ENCODE results near the gene EML1. TPM values are rescaled to one million over a fixed set of nuclear protein-coding genes. Genes with fewer than 3 reads are reported as not detected.

The EML1 gene
- 39.1 to 50.1 TPM (median 43.4 TPM) in 5 replicates for total RNA-seq (2022; extraction: Qiagen RNA extraction; ENCODE audit: low read depth)

DNA sequence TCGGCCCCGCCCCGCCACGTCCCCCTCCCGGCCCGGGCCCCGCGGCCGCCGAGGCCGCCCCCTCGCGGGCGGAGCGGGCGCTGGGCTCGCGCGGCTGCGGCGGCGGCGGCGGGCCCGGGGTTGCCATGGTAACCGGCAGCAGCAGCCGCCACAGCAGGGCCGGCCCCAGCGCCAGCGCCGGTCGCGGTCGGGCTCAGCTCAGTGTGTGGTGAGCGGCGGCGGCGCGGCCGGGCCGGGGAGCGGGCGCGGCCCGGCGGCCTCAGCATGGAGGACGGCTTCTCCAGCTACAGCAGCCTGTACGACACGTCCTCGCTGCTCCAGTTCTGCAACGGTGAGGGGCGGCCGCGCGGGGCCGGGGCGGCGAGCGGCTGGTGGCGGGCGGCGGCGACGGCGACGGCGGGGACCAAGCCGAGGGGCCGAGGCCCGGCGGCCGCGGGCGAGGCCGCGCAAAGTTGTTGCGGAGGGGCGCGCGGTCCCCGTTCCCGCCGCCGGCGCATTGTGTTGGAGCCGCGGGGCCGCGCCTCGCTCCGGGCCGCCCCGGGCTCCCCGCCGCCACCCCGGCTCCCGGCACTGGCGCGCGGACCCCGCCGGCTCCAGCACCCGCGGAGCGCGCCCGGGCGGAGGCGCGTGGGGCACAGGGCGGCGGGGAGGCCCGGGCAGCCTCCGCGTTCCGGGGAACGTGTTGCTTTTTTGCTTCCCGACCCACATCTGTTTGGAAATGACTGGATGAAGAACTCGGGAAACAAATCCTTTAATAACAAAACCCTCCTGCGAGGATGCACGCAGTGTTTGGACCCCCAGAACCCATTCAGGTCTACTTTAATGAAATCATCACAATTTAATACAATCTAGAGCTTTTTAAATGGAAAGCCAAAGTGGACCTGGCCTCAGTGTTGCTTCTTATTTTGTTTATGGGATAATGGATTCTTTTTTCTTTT lies at the start of gene EML1:
EML1 (plus strand) TSS at position 201 of the 938 bp plus-strand sequence; CDS start at position 265, 64 bp downstream.

Other genes starting within 250 kb of the EML1 start
- gene CCDC85C, start 189.2 kb upstream of the EML1 start, total RNA-seq (2022; extraction: Qiagen RNA extraction; ENCODE audit: low read depth): 42.5 to 46.5 TPM (median 44.2 TPM) in 5 replicates
- gene HHIPL1, start 148.3 kb upstream of the EML1 start, total RNA-seq (2022; extraction: Qiagen RNA extraction; ENCODE audit: low read depth): 0.11 to 0.28 TPM (median 0.17 TPM) in 5 replicates
- 0.10 to 0.38 TPM (median 0.15 TPM) in 5 replicates for gene CYP46A1, start 109.1 kb upstream of the EML1 start, total RNA-seq (2022; extraction: Qiagen RNA extraction; ENCODE audit: low read depth)